ENCODE data around the gene FOXP4.

Gene FOXP4

DNA sequence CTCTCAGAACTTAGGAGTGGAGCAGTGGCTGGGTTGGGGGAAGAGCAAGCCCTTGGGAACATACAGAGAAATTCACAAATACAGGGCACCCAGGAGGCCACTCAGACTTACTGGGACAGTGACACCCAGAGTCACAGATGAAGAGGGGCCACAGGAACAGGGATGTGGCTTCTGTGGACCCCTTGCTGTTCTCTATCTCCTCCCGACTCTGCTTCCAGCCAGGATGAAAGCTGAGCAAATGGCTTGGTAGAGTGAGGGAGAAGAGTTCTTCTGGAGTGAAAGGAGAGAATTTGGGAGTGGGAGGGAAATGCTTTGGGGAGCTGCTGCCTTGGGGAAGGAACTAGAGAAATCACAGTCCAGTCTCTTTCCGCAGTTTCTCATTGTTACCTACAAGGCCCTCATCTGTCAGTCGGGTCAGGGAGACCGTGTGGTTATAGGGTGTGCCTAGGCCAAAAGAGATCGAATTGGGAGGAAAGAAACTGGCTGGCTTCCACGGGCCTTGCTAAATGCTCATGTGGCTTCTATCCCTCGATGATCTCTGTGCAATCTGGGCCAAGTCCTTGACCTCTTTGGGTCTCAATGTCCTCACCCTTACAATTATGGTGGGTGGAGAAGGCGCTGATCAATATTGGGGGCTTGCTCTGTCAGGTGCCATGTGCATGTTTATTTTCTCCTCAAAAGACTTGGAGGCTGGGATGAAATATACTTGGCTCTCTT, 17.0 kb downstream of the FOXP4 start:
- Histone ChIP-seq H3K4me3 (ENCODE audit: low read depth, low read length, poor library complexity, severe bottlenecking) (no peak overlapping the region), H3K4me2 (ENCODE audit: low read length) (no peak overlapping the region), H2AFZ (ENCODE audit: low read length) (no peak overlapping the region), H3K36me3 (ENCODE audit: insufficient read depth, low read length) (no peaks in the 10 kb centered on the region), H4K20me1 (ENCODE audit: insufficient read depth, low read length) (no peaks in the 10 kb centered on the region), H3K9ac (ENCODE audit: low read length) (no peak overlapping the region), H3K4me1 (ENCODE audit: insufficient read depth, low read length, severe bottlenecking) (peaks cover 8% of the 10 kb centered on the region), H3K79me2 (ENCODE audit: insufficient read depth, low read length) (no peaks in the 10 kb centered on the region), H3F3A (ENCODE audit: insufficient read depth, low read length) (no peaks in the 10 kb centered on the region), H3K27me3 (ENCODE audit: insufficient read depth, low read length) (no peaks in the 10 kb centered on the region), H3K9me2 (ENCODE audit: low read depth, low read length) (no peaks in the 10 kb centered on the region), H3K27ac (ENCODE audit: low read depth, low read length, poor library complexity, severe bottlenecking) (no peak overlapping the region), H3K9me3 (ENCODE audit: low read length) (no peaks in the 10 kb centered on the region)
- TF ChIP-seq EZH2 (IDR thresholded peaks at IDR 0.05; ENCODE audit: borderline replicate concordance, low read length) = no peak
- TF ChIP-seq, protein P1, sequence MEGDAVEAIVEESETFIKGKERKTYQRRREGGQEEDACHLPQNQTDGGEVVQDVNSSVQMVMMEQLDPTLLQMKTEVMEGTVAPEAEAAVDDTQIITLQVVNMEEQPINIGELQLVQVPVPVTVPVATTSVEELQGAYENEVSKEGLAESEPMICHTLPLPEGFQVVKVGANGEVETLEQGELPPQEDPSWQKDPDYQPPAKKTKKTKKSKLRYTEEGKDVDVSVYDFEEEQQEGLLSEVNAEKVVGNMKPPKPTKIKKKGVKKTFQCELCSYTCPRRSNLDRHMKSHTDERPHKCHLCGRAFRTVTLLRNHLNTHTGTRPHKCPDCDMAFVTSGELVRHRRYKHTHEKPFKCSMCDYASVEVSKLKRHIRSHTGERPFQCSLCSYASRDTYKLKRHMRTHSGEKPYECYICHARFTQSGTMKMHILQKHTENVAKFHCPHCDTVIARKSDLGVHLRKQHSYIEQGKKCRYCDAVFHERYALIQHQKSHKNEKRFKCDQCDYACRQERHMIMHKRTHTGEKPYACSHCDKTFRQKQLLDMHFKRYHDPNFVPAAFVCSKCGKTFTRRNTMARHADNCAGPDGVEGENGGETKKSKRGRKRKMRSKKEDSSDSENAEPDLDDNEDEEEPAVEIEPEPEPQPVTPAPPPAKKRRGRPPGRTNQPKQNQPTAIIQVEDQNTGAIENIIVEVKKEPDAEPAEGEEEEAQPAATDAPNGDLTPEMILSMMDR (IDR thresholded peaks at IDR 0.05; ENCODE audit: low read length) = no peak

DNA sequence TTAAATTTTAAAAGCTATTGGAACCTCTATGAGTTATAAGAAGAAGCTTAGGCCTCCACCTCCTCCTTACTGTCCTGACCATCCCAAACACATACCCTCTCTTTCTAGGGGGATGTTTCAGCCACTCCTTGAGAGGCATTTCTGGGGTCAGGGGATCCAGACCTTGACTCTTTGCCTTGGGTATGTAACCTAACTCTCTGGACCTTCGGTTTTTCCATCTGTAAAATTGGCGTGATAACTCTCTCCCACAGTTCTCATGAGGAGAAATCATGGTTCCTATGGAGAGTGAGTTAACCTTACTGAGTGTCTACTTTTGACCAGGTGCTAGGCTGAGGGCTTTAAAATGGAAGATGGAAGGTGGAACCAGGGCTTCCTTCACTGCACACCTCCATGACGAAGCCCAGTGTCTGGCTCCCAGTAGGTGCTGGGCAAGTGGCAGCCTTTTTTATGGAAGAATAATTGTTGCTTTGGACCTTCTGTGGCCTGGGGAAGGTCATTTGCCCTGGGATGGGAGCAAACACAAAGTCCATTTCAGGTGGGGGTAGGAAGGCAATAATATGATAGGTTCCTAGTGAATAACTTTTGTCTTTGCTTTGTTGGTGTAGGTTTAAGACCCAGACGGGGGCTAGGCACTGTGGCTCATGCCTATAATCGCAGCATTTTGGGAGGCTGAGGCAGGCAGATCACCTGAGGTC, 18.4 kb downstream of the FOXP4 start:
- Histone ChIP-seq H3K4me2 (ENCODE audit: low read length) (no peak overlapping the region), H3K4me1 (ENCODE audit: insufficient read depth, low read length, severe bottlenecking) (peaks cover 8% of the 10 kb centered on the region), H4K20me1 (ENCODE audit: insufficient read depth, low read length) (no peaks in the 10 kb centered on the region)

DNA sequence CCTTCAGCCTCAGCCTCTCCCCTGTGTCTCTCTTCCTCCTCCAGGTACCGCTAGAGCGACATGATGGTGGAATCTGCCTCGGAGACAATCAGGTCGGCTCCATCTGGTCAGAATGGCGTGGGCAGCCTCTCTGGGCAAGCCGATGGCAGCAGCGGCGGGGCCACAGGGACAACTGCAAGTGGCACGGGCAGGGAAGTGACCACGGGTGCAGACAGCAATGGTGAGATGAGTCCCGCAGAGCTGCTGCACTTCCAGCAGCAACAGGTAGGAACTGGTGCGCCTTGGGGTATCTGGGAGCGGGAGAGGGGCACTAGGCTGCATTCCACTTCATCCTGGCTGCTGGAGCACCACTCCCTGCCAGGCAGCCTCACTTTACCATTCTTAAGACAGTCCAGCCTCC, 19.5 kb downstream of the FOXP4 start:
- no peak overlapping the region for H3K9ac ChIP-seq (ENCODE audit: low read length)
- H2AFZ ChIP-seq (ENCODE audit: low read length) = no peak overlapping the region
- H3K79me2 ChIP-seq (ENCODE audit: insufficient read depth, low read length) = no peaks in the 10 kb centered on the region
- H3K27me3 ChIP-seq (ENCODE audit: insufficient read depth, low read length) = no peaks in the 10 kb centered on the region
- no peak overlapping the region for H3K4me2 ChIP-seq (ENCODE audit: low read length)
- no peak overlapping the region for H3K27ac ChIP-seq (ENCODE audit: low read depth, low read length, poor library complexity, severe bottlenecking)
- peaks cover 4% of the 10 kb centered on the region for H3K4me1 ChIP-seq (ENCODE audit: insufficient read depth, low read length, severe bottlenecking)
- H3K36me3 ChIP-seq (ENCODE audit: insufficient read depth, low read length) = no peaks in the 10 kb centered on the region
- H3K4me3 ChIP-seq (ENCODE audit: low read depth, low read length, poor library complexity, severe bottlenecking) = no peak overlapping the region
- H3F3A ChIP-seq (ENCODE audit: insufficient read depth, low read length) = no peaks in the 10 kb centered on the region
- no peaks in the 10 kb centered on the region for H4K20me1 ChIP-seq (ENCODE audit: insufficient read depth, low read length)
- H3K9me3 ChIP-seq (ENCODE audit: low read length) = no peaks in the 10 kb centered on the region
- H3K9me2 ChIP-seq (ENCODE audit: low read depth, low read length) = no peaks in the 10 kb centered on the region
- no peak for TF ChIP-seq EZH2 (IDR thresholded peaks at IDR 0.05; ENCODE audit: borderline replicate concordance, low read length)
- TF ChIP-seq, protein P1 (IDR thresholded peaks at IDR 0.05; ENCODE audit: low read length) = no peak

More for the DNA sequence above, 18.4 kb downstream of the FOXP4 start:
- TF ChIP-seq, protein P1 (IDR thresholded peaks at IDR 0.05; ENCODE audit: low read length) = no peak
- no peak for TF ChIP-seq EZH2 (IDR thresholded peaks at IDR 0.05; ENCODE audit: borderline replicate concordance, low read length)
- Histone ChIP-seq H3K79me2 (ENCODE audit: insufficient read depth, low read length) (no peaks in the 10 kb centered on the region), H2AFZ (ENCODE audit: low read length) (no peak overlapping the region), H3K27me3 (ENCODE audit: insufficient read depth, low read length) (no peaks in the 10 kb centered on the region), H3K36me3 (ENCODE audit: insufficient read depth, low read length) (no peaks in the 10 kb centered on the region), H3K27ac (ENCODE audit: low read depth, low read length, poor library complexity, severe bottlenecking) (no peak overlapping the region), H3K4me3 (ENCODE audit: low read depth, low read length, poor library complexity, severe bottlenecking) (no peak overlapping the region), H3K9me3 (ENCODE audit: low read length) (no peaks in the 10 kb centered on the region), H3F3A (ENCODE audit: insufficient read depth, low read length) (no peaks in the 10 kb centered on the region), H3K9me2 (ENCODE audit: low read depth, low read length) (no peaks in the 10 kb centered on the region), H3K9ac (ENCODE audit: low read length) (no peak overlapping the region)

All from OCI-LY1 (cell line).